Lower leg skin (tissue), 4 donors: ENCODE data around the gene PRMT7. TPM values are rescaled to one million over a fixed set of nuclear protein-coding genes. Genes with fewer than 3 reads are reported as not detected.
"Not testable (repeated sequence)": the region's sequence is repeated elsewhere in the genome, so short reads cannot be mapped to it uniquely, and the experiment has no call there.

ENCODE experiments used
- DNase-seq, 2 donors: peaks; one replicate each; pipeline ENCODE4 v3.0.0-alpha.2; 2019; ENCODE audit warnings: low spot score in 2 of 2
- H3K4me3 ChIP-seq: fragments of 200-600 bp; sonication (generic); 2 replicates; pipeline ENCODE4 v1.5.1; 2017; ENCODE audit warnings: mild to moderate bottlenecking, low read depth; ENCODE audit not compliant: poor library complexity, severe bottlenecking
- POLR2A ChIP-seq, 2 donors: fragments of 450-650 bp; IDR thresholded peaks; one replicate each; pipeline ENCODE4 v1.6.1; 2016 to 2017; ENCODE audit warnings: antibody characterized with exemption in 2 of 2, mild to moderate bottlenecking in 1 of 2, moderate library complexity in 1 of 2
- WGBS, 2 donors: methylation state at CpG; one replicate each; pipeline ENCODE4 v1.1.5; 2018; 5-methylcytosine and 5-hydroxymethylcytosine counted together
- intact Hi-C: fragments of 100-400 bp; cut with DNase I; formaldehyde crosslinking; loops from one replicate; pipeline ENCODE4 v1.15.0; 2023; ENCODE audit warnings: low total_unique reads
- total RNA-seq, 4 donors: library from RNA; depleted of rRNA; stranded (reverse); fragments of >200 nt; gene quantifications; one replicate each; pipeline ENCODE4 v1.1.0, GENCODE V29; 2016
- TF ChIP-seq, protein P1 (sequence below), 3 donors: fragments of 450-650 bp; IDR thresholded peaks; one replicate each; pipeline ENCODE4 v1.5.1; 2016; ENCODE audit warnings: antibody characterized with exemption in 3 of 3, mild to moderate bottlenecking in 3 of 3, moderate library complexity in 2 of 3

The PRMT7 gene
- total RNA-seq, 4 donors from 2014 or later, result 29.9 to 62.4 (median 45.9) TPM

GRCh38 chr16:68286153-68287074 lies 24.4 kb upstream of the PRMT7 start:
- 81 to 84% methylated on average over 12 of the region's 12 CpGs for WGBS, 2 donors
- DNase-seq, result no peak
- intact Hi-C loops, result no loop called here

DNA sequence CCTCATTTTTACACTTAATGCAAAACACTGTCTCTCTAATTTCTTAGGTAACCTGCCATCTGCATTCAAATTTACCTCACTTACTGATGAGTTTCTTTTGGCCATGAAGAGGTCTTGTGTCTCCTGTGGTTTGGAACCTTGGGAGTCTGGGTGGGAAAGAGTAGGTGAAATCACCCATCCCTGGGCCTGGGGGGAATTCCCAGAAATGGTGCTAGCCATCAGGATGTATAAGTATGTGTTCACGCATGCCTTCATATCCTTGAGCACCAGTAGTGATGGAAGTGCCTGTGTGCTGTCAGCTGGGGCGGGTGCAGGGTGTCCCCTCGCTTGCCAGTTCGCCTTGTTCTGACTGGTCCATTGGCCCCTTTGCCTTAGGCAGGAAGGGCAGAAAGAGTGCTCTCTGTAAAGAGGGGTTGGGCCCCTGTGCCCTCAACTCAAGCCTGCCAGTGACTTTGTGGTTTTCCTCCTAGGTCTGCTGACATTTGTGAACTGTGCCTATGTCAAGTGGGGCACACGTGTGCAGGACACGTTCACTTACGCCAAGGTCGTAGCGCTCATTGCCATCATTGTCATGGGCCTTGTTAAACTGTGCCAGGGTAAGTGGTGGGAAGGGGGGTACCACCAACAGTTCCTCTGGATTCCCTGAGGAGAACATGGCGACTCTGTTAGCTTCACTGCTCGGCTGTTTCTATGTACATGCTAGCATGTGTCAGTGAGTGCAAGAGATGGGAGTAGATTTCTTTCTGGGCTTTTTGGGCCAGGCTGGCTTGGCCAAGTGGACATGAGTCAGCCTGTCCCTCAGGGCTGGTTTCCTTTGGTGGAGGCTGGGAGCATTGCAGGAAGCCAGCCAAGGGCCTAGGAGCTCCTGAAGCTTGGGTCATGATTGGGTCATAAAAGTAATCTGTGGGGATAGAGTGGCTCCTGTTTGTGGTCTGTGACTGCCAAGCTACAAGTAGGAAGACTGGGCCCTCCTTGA lies 23.3 kb upstream of the PRMT7 start:
- intact Hi-C loops, result no loop called here
- 70 to 83% methylated on average over 11 of the region's 11 CpGs for WGBS, 2 donors
- TF ChIP-seq, protein P1, sequence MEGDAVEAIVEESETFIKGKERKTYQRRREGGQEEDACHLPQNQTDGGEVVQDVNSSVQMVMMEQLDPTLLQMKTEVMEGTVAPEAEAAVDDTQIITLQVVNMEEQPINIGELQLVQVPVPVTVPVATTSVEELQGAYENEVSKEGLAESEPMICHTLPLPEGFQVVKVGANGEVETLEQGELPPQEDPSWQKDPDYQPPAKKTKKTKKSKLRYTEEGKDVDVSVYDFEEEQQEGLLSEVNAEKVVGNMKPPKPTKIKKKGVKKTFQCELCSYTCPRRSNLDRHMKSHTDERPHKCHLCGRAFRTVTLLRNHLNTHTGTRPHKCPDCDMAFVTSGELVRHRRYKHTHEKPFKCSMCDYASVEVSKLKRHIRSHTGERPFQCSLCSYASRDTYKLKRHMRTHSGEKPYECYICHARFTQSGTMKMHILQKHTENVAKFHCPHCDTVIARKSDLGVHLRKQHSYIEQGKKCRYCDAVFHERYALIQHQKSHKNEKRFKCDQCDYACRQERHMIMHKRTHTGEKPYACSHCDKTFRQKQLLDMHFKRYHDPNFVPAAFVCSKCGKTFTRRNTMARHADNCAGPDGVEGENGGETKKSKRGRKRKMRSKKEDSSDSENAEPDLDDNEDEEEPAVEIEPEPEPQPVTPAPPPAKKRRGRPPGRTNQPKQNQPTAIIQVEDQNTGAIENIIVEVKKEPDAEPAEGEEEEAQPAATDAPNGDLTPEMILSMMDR (IDR thresholded peaks at IDR 0.05), result no peak
- TF ChIP-seq POLR2A (IDR thresholded peaks at IDR 0.05), result no peak
- peak; percentile 76 to 95 for DNase-seq
- H3K4me3 ChIP-seq, result no peak overlapping the region

More at GRCh38 chr16:68286153-68287074, 24.4 kb upstream of the PRMT7 start:
- no peak for TF ChIP-seq POLR2A (IDR thresholded peaks at IDR 0.05)
- TF ChIP-seq, protein P1 (IDR thresholded peaks at IDR 0.05), result no peak
- H3K4me3 ChIP-seq, result no peak overlapping the region

- no peak overlapping the region for H3K4me3 ChIP-seq
- intact Hi-C loops, result no loop called here
- no peak for TF ChIP-seq POLR2A (IDR thresholded peaks at IDR 0.05)
- TF ChIP-seq, protein P1 (IDR thresholded peaks at IDR 0.05), result no peak
- 71 to 94% methylated on average over 1 of the region's 1 CpG for WGBS, 2 donors
- DNase-seq, result no peak
These were observed 22.6 kb upstream of the PRMT7 start for GRCh38 chr16:68288252-68288650.

GRCh38 chr16:68288796-68289195 lies 22.0 kb upstream of the PRMT7 start:
- DNase-seq, H3K4me3 ChIP-seq, intact Hi-C loops: not testable (repeated sequence)
- 84 to 85% methylated on average over 9 of the region's 9 CpGs for WGBS, 2 donors

DNA sequence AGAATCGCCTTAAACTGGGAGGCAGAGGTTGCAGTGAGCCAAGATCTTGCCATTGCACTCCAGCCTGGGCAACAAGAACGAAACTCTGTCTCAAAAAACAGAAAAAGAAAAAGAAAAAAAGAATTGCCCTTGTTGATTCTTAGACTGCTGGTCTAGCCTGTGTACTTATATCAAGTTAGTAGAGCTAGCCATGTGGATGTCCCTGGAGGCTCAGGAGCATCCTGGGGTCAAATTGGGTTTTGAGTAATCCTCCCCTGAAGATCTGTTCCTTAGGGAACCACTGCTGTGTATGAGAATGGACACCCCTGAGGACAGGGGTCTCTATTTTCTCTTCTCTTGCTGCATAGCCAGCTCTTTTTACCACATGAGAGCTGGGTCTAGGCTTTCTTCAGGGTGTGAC lies 21.6 kb upstream of the PRMT7 start:
- no peak for DNase-seq
- H3K4me3 ChIP-seq, result no peak overlapping the region
- TF ChIP-seq POLR2A (IDR thresholded peaks at IDR 0.05), result no peak
- TF ChIP-seq, protein P1 (IDR thresholded peaks at IDR 0.05), result no peak
- WGBS, 2 donors, result 95 to 98% methylated on average over 2 of the region's 2 CpGs
- intact Hi-C loops, result no loop called here
